DND-41 (cell line): ENCODE data around the gene GNG12.

ENCODE experiments used
- ATAC-seq: fragments of 200-7000 bp; cut with Tn5 transposase; 3 replicates; pipeline ENCODE4 v1.9.1; 2021; ENCODE audit warnings: low read depth; ENCODE audit not compliant: insufficient read depth
- DNase-seq: peaks from one replicate; pipeline ENCODE4 v3.0.0-alpha.2; 2020
- H2AFZ ChIP-seq: 2 replicates; pipeline ENCODE4 v1.6.0; 2012; ENCODE audit warnings: low read depth, low read length
- H3K27ac ChIP-seq: 2 replicates; pipeline ENCODE4 v1.5.1; 2012; ENCODE audit warnings: low read length, inconsistent platforms
- H3K27me3 ChIP-seq: fragments of 200-600 bp; sonication (generic); 2 replicates; pipeline ENCODE4 v1.6.0; 2012; ENCODE audit warnings: low read length, mild to moderate bottlenecking, inconsistent platforms; ENCODE audit not compliant: insufficient read depth, poor library complexity
- H3K36me3 ChIP-seq: 2 replicates; pipeline ENCODE4 v1.5.1; 2012; ENCODE audit warnings: low read length, inconsistent platforms; ENCODE audit not compliant: insufficient read depth
- H3K4me1 ChIP-seq: 2 replicates; pipeline ENCODE4 v1.5.1; 2012; ENCODE audit warnings: mild to moderate bottlenecking, low read length; ENCODE audit not compliant: insufficient read depth
- H3K4me2 ChIP-seq: 2 replicates; pipeline ENCODE4 v1.6.0; 2012; ENCODE audit warnings: mild to moderate bottlenecking, moderate library complexity, low read length, inconsistent platforms; ENCODE audit not compliant: insufficient read depth
- H3K4me3 ChIP-seq, 2 experiments: fragments of 200-600 bp in 1 of 2; shearing (Covaris generic) in 1 of 2; 2 replicates each; pipeline ENCODE4 v1.5.1; 2012 to 2016; ENCODE audit warnings: inconsistent platforms in 2 of 2, low read length in 2 of 2, mild to moderate bottlenecking in 2 of 2, low read depth in 1 of 2, moderate library complexity in 1 of 2
- H3K79me2 ChIP-seq: 2 replicates; pipeline ENCODE4 v1.6.0; 2012; ENCODE audit warnings: low read length, inconsistent platforms; ENCODE audit not compliant: insufficient read depth
- H3K9ac ChIP-seq: 2 replicates; pipeline ENCODE4 v1.6.0; 2012; ENCODE audit warnings: low read depth, mild to moderate bottlenecking, inconsistent platforms, low read length, moderate library complexity
- H3K9me3 ChIP-seq: 2 replicates; pipeline ENCODE4 v1.5.1; 2012; ENCODE audit warnings: low read length, moderate library complexity, mild to moderate bottlenecking, inconsistent platforms; ENCODE audit not compliant: insufficient read depth, severe bottlenecking
- H4K20me1 ChIP-seq: 2 replicates; pipeline ENCODE4 v1.6.0; 2012; ENCODE audit warnings: low read length; ENCODE audit not compliant: insufficient read depth
- EZH2 ChIP-seq: IDR thresholded peaks from 3 replicates; pipeline ENCODE4 v1.6.1; 2012; ENCODE audit warnings: borderline replicate concordance, low read depth, mild to moderate bottlenecking, moderate library complexity, low read length, inconsistent platforms; ENCODE audit not compliant: severe bottlenecking
- TF ChIP-seq, protein P1 (sequence below): IDR thresholded peaks from 2 replicates; pipeline ENCODE4 v1.5.1; 2012; ENCODE audit warnings: borderline replicate concordance, low read length, moderate library complexity, mild to moderate bottlenecking; ENCODE audit not compliant: poor library complexity, severe bottlenecking; ENCODE audit errors: extremely low read depth

The GNG12 gene

DNA sequence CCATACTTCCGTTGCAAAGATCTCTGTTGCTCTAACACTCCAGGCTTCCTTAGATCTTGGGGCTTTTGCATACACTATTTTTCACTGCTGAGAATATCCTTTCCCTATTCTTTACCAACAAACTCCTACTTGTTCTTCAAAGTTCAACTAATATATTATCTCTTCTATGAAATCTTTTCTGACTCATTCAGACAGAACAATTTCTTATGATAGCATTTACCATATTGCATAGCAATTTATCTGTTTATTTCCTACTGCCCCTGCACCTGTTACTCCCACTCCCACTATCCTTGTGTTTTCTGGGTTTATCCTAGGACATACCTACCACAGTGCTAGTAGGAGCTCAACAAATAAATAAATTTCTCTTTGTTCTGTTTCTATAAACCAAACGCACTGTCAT lies 137.3 kb downstream of the GNG12 start:
- H3K27me3 ChIP-seq: no peaks in the 10 kb centered on the region
- no peaks in the 10 kb centered on the region for H3K9me3 ChIP-seq
- H3K79me2 ChIP-seq: no peaks in the 10 kb centered on the region
- no peaks in the 10 kb centered on the region for H4K20me1 ChIP-seq
- no peak for TF ChIP-seq EZH2
- TF ChIP-seq, protein P1, sequence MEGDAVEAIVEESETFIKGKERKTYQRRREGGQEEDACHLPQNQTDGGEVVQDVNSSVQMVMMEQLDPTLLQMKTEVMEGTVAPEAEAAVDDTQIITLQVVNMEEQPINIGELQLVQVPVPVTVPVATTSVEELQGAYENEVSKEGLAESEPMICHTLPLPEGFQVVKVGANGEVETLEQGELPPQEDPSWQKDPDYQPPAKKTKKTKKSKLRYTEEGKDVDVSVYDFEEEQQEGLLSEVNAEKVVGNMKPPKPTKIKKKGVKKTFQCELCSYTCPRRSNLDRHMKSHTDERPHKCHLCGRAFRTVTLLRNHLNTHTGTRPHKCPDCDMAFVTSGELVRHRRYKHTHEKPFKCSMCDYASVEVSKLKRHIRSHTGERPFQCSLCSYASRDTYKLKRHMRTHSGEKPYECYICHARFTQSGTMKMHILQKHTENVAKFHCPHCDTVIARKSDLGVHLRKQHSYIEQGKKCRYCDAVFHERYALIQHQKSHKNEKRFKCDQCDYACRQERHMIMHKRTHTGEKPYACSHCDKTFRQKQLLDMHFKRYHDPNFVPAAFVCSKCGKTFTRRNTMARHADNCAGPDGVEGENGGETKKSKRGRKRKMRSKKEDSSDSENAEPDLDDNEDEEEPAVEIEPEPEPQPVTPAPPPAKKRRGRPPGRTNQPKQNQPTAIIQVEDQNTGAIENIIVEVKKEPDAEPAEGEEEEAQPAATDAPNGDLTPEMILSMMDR: no peak
- no peak overlapping the region for H3K4me3 ChIP-seq
- H2AFZ ChIP-seq: no peak overlapping the region
- no peak overlapping the region for H3K4me2 ChIP-seq
- no peaks in the 10 kb centered on the region for H3K36me3 ChIP-seq
- ATAC-seq (no peak), DNase-seq (no peak)
- H3K27ac ChIP-seq: no peak overlapping the region
- no peak overlapping the region for H3K9ac ChIP-seq
- H3K4me1 ChIP-seq: no peaks in the 10 kb centered on the region

DNA sequence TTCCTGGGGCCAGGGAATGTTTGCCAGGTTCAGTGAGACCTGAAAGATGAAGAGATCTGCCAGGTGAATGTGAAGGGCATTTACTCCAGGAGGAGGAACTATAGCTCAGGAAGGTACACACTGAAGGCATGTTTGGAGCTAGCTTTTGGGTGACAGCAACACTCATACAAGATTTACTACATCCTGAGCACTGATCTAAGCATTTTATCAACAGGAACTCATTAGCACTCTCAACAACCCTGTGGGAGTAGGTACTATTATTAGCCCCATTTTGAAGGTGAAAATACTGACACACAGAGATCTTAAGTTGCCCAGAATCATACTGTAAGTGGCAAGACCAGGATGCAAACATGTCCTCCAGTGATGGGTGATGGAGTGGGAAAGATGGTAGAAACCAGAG lies 141.6 kb downstream of the GNG12 start:
- DNase-seq (no peak), ATAC-seq (no peak)
- TF ChIP-seq EZH2: no peak
- TF ChIP-seq, protein P1: no peak
- peaks cover 31% of the 10 kb centered on the region for H3K36me3 ChIP-seq
- H3K9me3 ChIP-seq: no peaks in the 10 kb centered on the region
- no peak overlapping the region for H3K4me2 ChIP-seq
- peaks cover 17% of the 10 kb centered on the region for H4K20me1 ChIP-seq
- no peak overlapping the region for H3K9ac ChIP-seq
- H3K4me3 ChIP-seq: no peak overlapping the region
- H3K79me2 ChIP-seq: peaks cover 11% of the 10 kb centered on the region
- H3K4me1 ChIP-seq: peaks cover 13% of the 10 kb centered on the region
- no peaks in the 10 kb centered on the region for H3K27me3 ChIP-seq
- no peak overlapping the region for H2AFZ ChIP-seq
- no peak overlapping the region for H3K27ac ChIP-seq

- Histone ChIP-seq H3K27ac (no peak overlapping the region), H3K9me3 (no peaks in the 10 kb centered on the region), H4K20me1 (peaks cover 26% of the 10 kb centered on the region), H2AFZ (no peak overlapping the region), H3K4me2 (no peak overlapping the region), H3K4me1 (peaks cover 17% of the 10 kb centered on the region), H3K4me3 (no peak overlapping the region), H3K79me2 (peaks cover 24% of the 10 kb centered on the region), H3K9ac (no peak overlapping the region), H3K36me3 (peaks cover 44% of the 10 kb centered on the region), H3K27me3 (no peaks in the 10 kb centered on the region)
- ATAC-seq (no peak), DNase-seq (no peak)
- TF ChIP-seq, protein P1: no peak
- TF ChIP-seq EZH2: no peak
Measured at GRCh38 chr1:67690411-67690810, 142.9 kb downstream of the GNG12 start.

GRCh38 chr1:67690018-67690363 lies 143.3 kb downstream of the GNG12 start:
- Histone ChIP-seq H3K4me3 (no peak overlapping the region), H2AFZ (no peak overlapping the region), H3K27ac (no peak overlapping the region), H3K4me1 (peaks cover 17% of the 10 kb centered on the region), H3K4me2 (no peak overlapping the region), H3K27me3 (no peaks in the 10 kb centered on the region), H3K9ac (no peak overlapping the region), H3K9me3 (no peaks in the 10 kb centered on the region), H3K36me3 (peaks cover 45% of the 10 kb centered on the region), H3K79me2 (peaks cover 27% of the 10 kb centered on the region), H4K20me1 (peaks cover 29% of the 10 kb centered on the region)
- DNase-seq: no peak
- TF ChIP-seq, protein P1: no peak
- TF ChIP-seq EZH2: no peak
- no peak for ATAC-seq
